HepG2 (cell line): Measurements from ENCODE around the gene MBD5. TPM values are rescaled to one million over a fixed set of nuclear protein-coding genes. Genes with fewer than 3 reads are reported as not detected.

Source experiments
- ATAC-seq: fragments of 200-7000 bp; cut with Tn5 transposase; 3 replicates; pipeline ENCODE4 v1.9.1; 2020; ENCODE audit warnings: mild to moderate bottlenecking, moderate library complexity
- BruUV-seq: library from RNA; stranded (reverse); fragments of 400-500 nt; replicated peaks from 2 replicates; lab custom pipeline; 2021; lab: Mats Ljungman, UMichigan
- CTCF ChIA-PET: fragments of 300-600 bp; formaldehyde crosslinking; extraction: SDS; loops from one replicate; lab custom pipeline; 2021; ENCODE audit warnings: low total read pairs, inconsistent platforms, low intra/inter-chr PET ratio; lab: Yijun Ruan, JAX
- POLR2A ChIA-PET: fragments of 350-600 bp; sonication (Branson Sonifier 250); formaldehyde crosslinking; loops from one replicate; lab custom pipeline; 2020; ENCODE audit warnings: antibody characterized with exemption, inconsistent platforms; lab: Yijun Ruan, JAX
- DNase-seq: peaks from one replicate; pipeline ENCODE4 v3.0.0-alpha.2; 2015; ENCODE audit warnings: low spot score
- FAIRE-seq: peaks from 3 replicates; lab custom pipeline; 2011; peaks lifted over from hg19 to GRCh38; lab: Jason Lieb, UNC
- H2AFZ ChIP-seq: one replicate; pipeline ENCODE4 v1.6.1; 2011; ENCODE audit warnings: low read length, inconsistent platforms
- H3K27ac ChIP-seq: fragments of 300-600 bp; 3 replicates; pipeline ENCODE4 v1.8.0; 2011; ENCODE audit warnings: mixed run types, mild to moderate bottlenecking, mixed read lengths, low read length, inconsistent platforms; ENCODE audit not compliant: insufficient read depth; ENCODE audit errors: extremely low read length
- H3K27me3 ChIP-seq, 2 experiments: fragments of 200-600 bp in 1 of 2; 2 replicates in 1 of 2; 3 replicates in 1 of 2; pipeline versions ENCODE4 v1.6.0 to v1.8.0; 2011; ENCODE audit warnings: low read length in 2 of 2, mild to moderate bottlenecking in 2 of 2, moderate library complexity in 2 of 2, inconsistent platforms in 1 of 2; ENCODE audit not compliant: insufficient read depth in 2 of 2, control insufficient read depth in 1 of 2
- H3K36me3 ChIP-seq, 2 experiments: fragments of 200-600 bp in 1 of 2; replicated peaks in 1 of 2; 2 replicates in 1 of 2; 3 replicates in 1 of 2; pipeline versions ENCODE4 v1.5.1 to v1.8.0; 2011; ENCODE audit warnings: low read length in 2 of 2, inconsistent platforms in 1 of 2; ENCODE audit not compliant: insufficient read depth in 2 of 2, control insufficient read depth in 1 of 2
- H3K4me1 ChIP-seq: 2 replicates; pipeline ENCODE4 v1.5.1; 2012; ENCODE audit warnings: low read length, inconsistent platforms; ENCODE audit not compliant: insufficient read depth
- H3K4me2 ChIP-seq: 2 replicates; pipeline ENCODE4 v1.6.0; 2011; ENCODE audit warnings: low read depth, low read length, inconsistent platforms
- H3K4me3 ChIP-seq, 3 experiments: fragments of 200-600 bp in 1 of 3; sonication (generic), shearing (Covaris generic) in 1 of 3; replicated peaks in 1 of 3; 2 replicates each; pipeline ENCODE4 v1.5.1; 2011 to 2016; ENCODE audit warnings: low read length in 3 of 3, inconsistent platforms in 2 of 3, low read depth in 2 of 3, mild to moderate bottlenecking in 2 of 3, control low read depth in 1 of 3, mixed read lengths in 1 of 3; ENCODE audit not compliant: insufficient read depth in 1 of 3
- H3K79me2 ChIP-seq: one replicate; pipeline ENCODE4 v1.6.1; 2011; ENCODE audit warnings: low read length, inconsistent platforms; ENCODE audit not compliant: insufficient read depth
- H3K9ac ChIP-seq: 2 replicates; pipeline ENCODE4 v1.6.0; 2011; ENCODE audit warnings: mild to moderate bottlenecking, low read depth, low read length, inconsistent platforms; ENCODE audit not compliant: insufficient read depth
- H3K9me3 ChIP-seq: 2 replicates; pipeline ENCODE4 v1.5.1; 2012; ENCODE audit warnings: mild to moderate bottlenecking, low read length
- H4K20me1 ChIP-seq: 2 replicates; pipeline ENCODE4 v1.6.0; 2011; ENCODE audit warnings: inconsistent platforms, mild to moderate bottlenecking, low read length, moderate library complexity; ENCODE audit not compliant: insufficient read depth
- E2F1 ChIP-seq: sonication (generic); formaldehyde crosslinking; IDR thresholded peaks from 2 replicates; pipeline ENCODE4 v1.5.0; 2020; ENCODE audit warnings: missing genetic modification reagents
- FOXP1 ChIP-seq, 2 experiments: fragments of 450-650 bp in 1 of 2; IDR thresholded peaks; 2 replicates each; pipeline ENCODE4 v1.6.1; 2017 to 2018; ENCODE audit warnings: antibody characterized with exemption in 1 of 2
- KAT8 ChIP-seq: IDR thresholded peaks from 2 replicates; pipeline ENCODE4 v1.6.1; 2016; ENCODE audit warnings: missing genetic modification reagents, missing compliant biosample characterization
- REXO4 ChIP-seq: sonication (generic); formaldehyde crosslinking; IDR thresholded peaks from 2 replicates; pipeline ENCODE4 v1.8.0; 2022; ENCODE audit warnings: missing genetic modification reagents, mild to moderate bottlenecking, borderline replicate concordance
- SALL2 ChIP-seq: sonication (generic); formaldehyde crosslinking; IDR thresholded peaks from 2 replicates; pipeline ENCODE4 v1.8.1; 2023; ENCODE audit warnings: mild to moderate bottlenecking, missing genetic modification reagents, inconsistent platforms
- SUZ12 ChIP-seq: fragments of 150-350 bp; IDR thresholded peaks from 2 replicates; pipeline ENCODE4 v1.6.1; 2014; ENCODE audit warnings: low read depth, low read length
- U2AF1 ChIP-seq: fragments of 200-400 bp; formaldehyde crosslinking; optimal IDR thresholded peaks from 2 replicates; pipeline ENCODE3; 2017; ENCODE audit warnings: mild to moderate bottlenecking, low read depth, low read length
- ZBTB42 ChIP-seq: sonication (generic); formaldehyde crosslinking; IDR thresholded peaks from 2 replicates; pipeline ENCODE4 v1.5.0; 2020; ENCODE audit warnings: mild to moderate bottlenecking, missing genetic modification reagents
- ZNF703 ChIP-seq: sonication (generic); formaldehyde crosslinking; IDR thresholded peaks from 2 replicates; pipeline ENCODE4 v1.5.1; 2020; ENCODE audit warnings: missing genetic modification reagents, mild to moderate bottlenecking, moderate library complexity, borderline replicate concordance
- ZNF784 ChIP-seq: sonication (generic); formaldehyde crosslinking; IDR thresholded peaks from 2 replicates; pipeline ENCODE4 v1.5.1; 2020; ENCODE audit warnings: missing genetic modification reagents, mild to moderate bottlenecking, borderline replicate concordance
- WGBS: methylation state at CpG from one replicate; pipeline ENCODE4 v1.1.6; 2017; ENCODE audit warnings: low lambda C conversion rate; 5-methylcytosine and 5-hydroxymethylcytosine counted together
- in situ Hi-C: cut with HindIII; loops from 2 replicates; pipeline ENCODE4 v1.10.0; 2017; ENCODE audit warnings: low pct_unique_long_range_greater_than_20kb; ENCODE audit not compliant: extremely low pct_ligation_motif_present
- intact Hi-C: fragments of 100-400 bp; cut with micrococcal nuclease; formaldehyde crosslinking; loops from one replicate; pipeline ENCODE4 v1.10.0; 2022; ENCODE audit not compliant: unreplicated experiment
- polyA plus RNA-seq, 8 experiments: library from polyadenylated mRNA; depleted of rRNA in 3 of 8; stranded (reverse) in 7 of 8; unstranded in 1 of 8; fragments of >200 nt; fragmentation: Illumina TruSeq in 4 of 8; extraction: Trizol in 4 of 8; gene quantifications; 2 replicates each; pipeline versions ENCODE4 v1.2.1 to v1.2.3, GENCODE V29; 2011 to 2016; ENCODE audit warnings: low read depth in 4 of 8, missing spikeins in 1 of 8, mixed read lengths in 1 of 8; ENCODE audit not compliant: insufficient read depth in 1 of 8
- total RNA-seq, 5 experiments: library from RNA; depleted of rRNA; stranded (reverse); fragments of >200 nt; fragmentation: Illumina TruSeq; extraction: Trizol; gene quantifications; 2 replicates each; pipeline ENCODE4 v1.2.3, GENCODE V29; 2016; ENCODE audit warnings: low read depth in 1 of 5
- TF ChIP-seq, protein P1 (sequence below): sonication (generic); formaldehyde crosslinking; IDR thresholded peaks from 2 replicates; pipeline ENCODE4 v1.4.0; 2020; ENCODE audit warnings: missing genetic modification reagents, mild to moderate bottlenecking, borderline replicate concordance
- TF ChIP-seq, protein P2 (sequence below): sonication (generic); formaldehyde crosslinking; IDR thresholded peaks from 2 replicates; pipeline ENCODE4 v1.8.0; 2022; ENCODE audit warnings: mild to moderate bottlenecking, missing genetic modification reagents, borderline replicate concordance
- TF ChIP-seq, protein P3 (sequence below): IDR thresholded peaks from 2 replicates; pipeline ENCODE4 v1.6.1; 2016; ENCODE audit warnings: low read depth
- TF ChIP-seq, protein P4 (sequence below): sonication (generic); formaldehyde crosslinking; IDR thresholded peaks from 2 replicates; pipeline ENCODE4 v1.9.0; 2022; ENCODE audit warnings: missing genetic modification reagents, mild to moderate bottlenecking, borderline replicate concordance

Gene MBD5
- total and polyA plus RNA-seq, 2 of the 13 experiments (the other 11 are each of a cell fraction or from before 2014, with no cell fraction given): 13.5 to 26.4 TPM

- DNase-seq (peak; percentile 51), FAIRE-seq (no peak), ATAC-seq (peak; percentile 91)
- in situ Hi-C loops: no loop called here
- Histone ChIP-seq H3K27me3 (no peaks in the 10 kb centered on the region), H4K20me1 (0 out of 2 replicates have a peak, but pooled peaks cover 2% of the 10 kb centered on the region), H3K4me2 (peak overlapping the region; percentile 19; the same call in 1 of the 2 replicates), H3K79me2 (no peaks in the 10 kb centered on the region), H3K4me3 (no peak overlapping the region), H3K36me3 (no peaks in the 10 kb centered on the region), H3K9me3 (no peaks in the 10 kb centered on the region), H3K4me1 (peaks cover 25% of the 10 kb centered on the region), H3K27ac (no peak overlapping the region), H2AFZ (no peak overlapping the region), H3K9ac (no peak overlapping the region)
- CTCF ChIA-PET: no interaction called here
- intact Hi-C loops: no loop called here
- 23% methylated on average over 3 of the region's 3 CpGs for WGBS
- POLR2A ChIA-PET: no interaction called here
- BruUV-seq: no TSS peak
- TF ChIP-seq KAT8 (CRISPR knock-in tag) (no peak), E2F1 (CRISPR knock-in tag) (no peak), ZBTB42 (CRISPR knock-in tag) (no peak), SUZ12 (no peak), REXO4 (no peak), SALL2 (CRISPR knock-in tag) (no peak), ZNF703 (CRISPR knock-in tag) (no peak), FOXP1 (IDR thresholded peaks at IDR 0.05) (no peak), FOXP1 (CRISPR knock-in tag; IDR thresholded peaks at IDR 0.05) (0 out of 2 replicates have a peak, but pooled peaks have one; percentile 24), ZNF784 (no peak), U2AF1 (no peak)
- TF ChIP-seq, protein P1, sequence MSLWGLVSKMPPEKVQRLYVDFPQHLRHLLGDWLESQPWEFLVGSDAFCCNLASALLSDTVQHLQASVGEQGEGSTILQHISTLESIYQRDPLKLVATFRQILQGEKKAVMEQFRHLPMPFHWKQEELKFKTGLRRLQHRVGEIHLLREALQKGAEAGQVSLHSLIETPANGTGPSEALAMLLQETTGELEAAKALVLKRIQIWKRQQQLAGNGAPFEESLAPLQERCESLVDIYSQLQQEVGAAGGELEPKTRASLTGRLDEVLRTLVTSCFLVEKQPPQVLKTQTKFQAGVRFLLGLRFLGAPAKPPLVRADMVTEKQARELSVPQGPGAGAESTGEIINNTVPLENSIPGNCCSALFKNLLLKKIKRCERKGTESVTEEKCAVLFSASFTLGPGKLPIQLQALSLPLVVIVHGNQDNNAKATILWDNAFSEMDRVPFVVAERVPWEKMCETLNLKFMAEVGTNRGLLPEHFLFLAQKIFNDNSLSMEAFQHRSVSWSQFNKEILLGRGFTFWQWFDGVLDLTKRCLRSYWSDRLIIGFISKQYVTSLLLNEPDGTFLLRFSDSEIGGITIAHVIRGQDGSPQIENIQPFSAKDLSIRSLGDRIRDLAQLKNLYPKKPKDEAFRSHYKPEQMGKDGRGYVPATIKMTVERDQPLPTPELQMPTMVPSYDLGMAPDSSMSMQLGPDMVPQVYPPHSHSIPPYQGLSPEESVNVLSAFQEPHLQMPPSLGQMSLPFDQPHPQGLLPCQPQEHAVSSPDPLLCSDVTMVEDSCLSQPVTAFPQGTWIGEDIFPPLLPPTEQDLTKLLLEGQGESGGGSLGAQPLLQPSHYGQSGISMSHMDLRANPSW: no peak
- TF ChIP-seq, protein P2, sequence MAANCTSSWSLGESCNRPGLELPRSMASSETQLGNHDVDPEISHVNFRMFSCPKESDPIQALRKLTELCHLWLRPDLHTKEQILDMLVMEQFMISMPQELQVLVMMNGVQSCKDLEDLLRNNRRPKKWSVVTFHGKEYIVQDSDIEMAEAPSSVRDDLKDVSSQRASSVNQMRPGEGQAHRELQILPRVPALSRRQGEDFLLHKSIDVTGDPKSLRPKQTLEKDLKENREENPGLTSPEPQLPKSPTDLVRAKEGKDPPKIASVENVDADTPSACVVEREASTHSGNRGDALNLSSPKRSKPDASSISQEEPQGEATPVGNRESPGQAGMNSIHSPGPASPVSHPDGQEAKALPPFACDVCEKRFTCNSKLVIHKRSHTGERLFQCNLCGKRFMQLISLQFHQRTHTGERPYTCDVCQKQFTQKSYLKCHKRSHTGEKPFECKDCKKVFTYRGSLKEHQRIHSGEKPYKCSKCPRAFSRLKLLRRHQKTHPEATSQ (CRISPR knock-in tag): no peak
- TF ChIP-seq, protein P3, sequence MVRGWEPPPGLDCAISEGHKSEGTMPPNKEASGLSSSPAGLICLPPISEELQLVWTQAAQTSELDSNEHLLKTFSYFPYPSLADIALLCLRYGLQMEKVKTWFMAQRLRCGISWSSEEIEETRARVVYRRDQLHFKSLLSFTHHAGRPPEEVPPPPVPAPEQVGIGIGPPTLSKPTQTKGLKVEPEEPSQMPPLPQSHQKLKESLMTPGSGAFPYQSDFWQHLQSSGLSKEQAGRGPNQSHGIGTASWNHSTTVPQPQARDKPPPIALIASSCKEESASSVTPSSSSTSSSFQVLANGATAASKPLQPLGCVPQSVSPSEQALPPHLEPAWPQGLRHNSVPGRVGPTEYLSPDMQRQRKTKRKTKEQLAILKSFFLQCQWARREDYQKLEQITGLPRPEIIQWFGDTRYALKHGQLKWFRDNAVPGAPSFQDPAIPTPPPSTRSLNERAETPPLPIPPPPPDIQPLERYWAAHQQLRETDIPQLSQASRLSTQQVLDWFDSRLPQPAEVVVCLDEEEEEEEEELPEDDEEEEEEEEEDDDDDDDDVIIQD (CRISPR knock-in tag): peak; percentile 41; the same call in 1 of the 2 replicates
- TF ChIP-seq, protein P4, sequence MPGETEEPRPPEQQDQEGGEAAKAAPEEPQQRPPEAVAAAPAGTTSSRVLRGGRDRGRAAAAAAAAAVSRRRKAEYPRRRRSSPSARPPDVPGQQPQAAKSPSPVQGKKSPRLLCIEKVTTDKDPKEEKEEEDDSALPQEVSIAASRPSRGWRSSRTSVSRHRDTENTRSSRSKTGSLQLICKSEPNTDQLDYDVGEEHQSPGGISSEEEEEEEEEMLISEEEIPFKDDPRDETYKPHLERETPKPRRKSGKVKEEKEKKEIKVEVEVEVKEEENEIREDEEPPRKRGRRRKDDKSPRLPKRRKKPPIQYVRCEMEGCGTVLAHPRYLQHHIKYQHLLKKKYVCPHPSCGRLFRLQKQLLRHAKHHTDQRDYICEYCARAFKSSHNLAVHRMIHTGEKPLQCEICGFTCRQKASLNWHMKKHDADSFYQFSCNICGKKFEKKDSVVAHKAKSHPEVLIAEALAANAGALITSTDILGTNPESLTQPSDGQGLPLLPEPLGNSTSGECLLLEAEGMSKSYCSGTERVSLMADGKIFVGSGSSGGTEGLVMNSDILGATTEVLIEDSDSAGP: no peak
Observed at GRCh38 chr2:148052687-148053086, 31.8 kb downstream of the MBD5 start.
